K562 (cell line): Measurements from ENCODE around the gene PPFIBP2. TPM values are rescaled to one million over a fixed set of nuclear protein-coding genes. Genes with fewer than 3 reads are reported as not detected.

Experiments
- CBX2 ChIP-seq: fragments of 200-600 bp; sonication (generic); IDR thresholded peaks from one replicate; pipeline ENCODE4 v1.6.1; 2012; ENCODE audit warnings: mild to moderate bottlenecking, low read length, inconsistent platforms; ENCODE audit not compliant: insufficient read depth, poor library complexity, severe bottlenecking
- HBP1 ChIP-seq: fragments of 450-650 bp; formaldehyde crosslinking; IDR thresholded peaks from 2 replicates; pipeline ENCODE4 v1.4.0; 2022; ENCODE audit warnings: missing genetic modification characterization
- KLF13 ChIP-seq: fragments of 450-650 bp; IDR thresholded peaks from 2 replicates; pipeline ENCODE4 v1.6.1; 2016; ENCODE audit warnings: missing genetic modification characterization, low read depth, mild to moderate bottlenecking, missing compliant biosample characterization, moderate library complexity, borderline replicate concordance
- MEIS2 ChIP-seq: fragments of 450-650 bp; IDR thresholded peaks from 2 replicates; pipeline ENCODE4 v1.6.1; 2014; ENCODE audit warnings: mild to moderate bottlenecking; ENCODE audit not compliant: partially characterized antibody
- NFATC3 ChIP-seq: fragments of 450-650 bp; IDR thresholded peaks from 2 replicates; pipeline ENCODE4 v1.6.1; 2017; ENCODE audit warnings: mild to moderate bottlenecking
- POU5F1 ChIP-seq: fragments of 150-350 bp; IDR thresholded peaks from 2 replicates; pipeline ENCODE4 v1.6.1; 2014; ENCODE audit warnings: borderline replicate concordance, low read length, low read depth, mild to moderate bottlenecking; ENCODE audit not compliant: partially characterized antibody
- RBM34 ChIP-seq: fragments of 200-400 bp; formaldehyde crosslinking; IDR thresholded peaks from 2 replicates; pipeline ENCODE4 v1.6.1; 2018; ENCODE audit warnings: low read length, borderline replicate concordance; ENCODE audit not compliant: insufficient read depth
- REST ChIP-seq, 2 experiments: fragments of 450-650 bp; formaldehyde crosslinking in 1 of 2; IDR thresholded peaks; 2 replicates each; pipeline versions ENCODE4 v1.4.0 to v1.6.1; 2014 to 2020; ENCODE audit warnings: mild to moderate bottlenecking in 2 of 2, borderline replicate concordance in 1 of 2, low read depth in 1 of 2
- ZBTB2 ChIP-seq: fragments of 450-650 bp; IDR thresholded peaks from 2 replicates; pipeline ENCODE4 v1.6.1; 2016; ENCODE audit warnings: antibody characterized with exemption
- ZNF263 ChIP-seq: sonication (generic); formaldehyde crosslinking; IDR thresholded peaks from 2 replicates; pipeline ENCODE4 v1.8.0; 2022; ENCODE audit warnings: mild to moderate bottlenecking, missing genetic modification reagents, borderline replicate concordance
- polyA plus RNA-seq, 8 experiments: library from polyadenylated mRNA; depleted of rRNA in 4 of 8; stranded (reverse) in 5 of 8; unstranded in 3 of 8; fragments of >200 nt; fragmentation: Nextera tagmentation in 2 of 8; fragmentation: Illumina TruSeq in 1 of 8; extraction: Ambion mirVana in 2 of 8; extraction: Trizol in 1 of 8; gene quantifications; 2 replicates each; pipeline versions ENCODE4 v1.2.1 to v1.2.3, GENCODE V29; 2011 to 2014; ENCODE audit warnings: inconsistent platforms in 1 of 8, missing spikeins in 1 of 8
- total RNA-seq, 7 experiments: library from RNA; depleted of rRNA in 6 of 7; stranded (reverse); fragments of >200 nt in 6 of 7; fragmentation: Illumina TruSeq in 2 of 7; extraction: Trizol in 2 of 7; gene quantifications; 2 replicates each; pipeline versions ENCODE4 v1.2.1 to v1.2.3, GENCODE V29; 2011 to 2021; ENCODE audit warnings: low replicate concordance in 1 of 7

PPFIBP2 gene
- total and polyA plus RNA-seq, 9 of the 15 experiments (the other 6 are each of a cell fraction or from before 2014, with no cell fraction given), result 0.18 to 3.4 (median 1.2) TPM

GRCh38 chr11:7677796-7678201 lies 164.0 kb downstream of the PPFIBP2 start (continued):
- no peak for TF ChIP-seq REST (IDR thresholded peaks at IDR 0.05; ENCODE audit: borderline replicate concordance)
- TF ChIP-seq REST (CRISPR knock-in tag; IDR thresholded peaks at IDR 0.05; ENCODE audit: low read depth), result no peak
- no peak for TF ChIP-seq ZNF263 (CRISPR knock-in tag)
- no peak for TF ChIP-seq KLF13
- no peak for TF ChIP-seq RBM34
- no peak for TF ChIP-seq MEIS2
- TF ChIP-seq HBP1 (CRISPR knock-in tag), result no peak
- no peak for TF ChIP-seq CBX2
- no peak for TF ChIP-seq ZBTB2
- no peak for TF ChIP-seq POU5F1
- TF ChIP-seq NFATC3, result no peak
